HG03108 (cell line): ENCODE data around the gene MAP3K4.
"Not testable (repeated sequence)": the region's sequence is repeated elsewhere in the genome, so short reads cannot be mapped to it uniquely, and the experiment has no call there.

ENCODE experiments used
- ATAC-seq: cut with Tn5 transposase; IDR thresholded peaks from one replicate; pipeline ENCODE4 v1.9.1; 2021; ENCODE audit warnings: moderate library complexity; ENCODE audit not compliant: unreplicated experiment

Gene MAP3K4

GRCh38 chr6:160967351-160967750 is 24.2 kb upstream of the MAP3K4 start:
- ATAC-seq: no peak

- ATAC-seq: no peak
Observed at GRCh38 chr6:160967833-160968232, 23.7 kb upstream of the MAP3K4 start.

GRCh38 chr6:160971171-160971570 is 20.4 kb upstream of the MAP3K4 start:
- no peak for ATAC-seq

GRCh38 chr6:160972111-160972510 is 19.5 kb upstream of the MAP3K4 start:
- ATAC-seq: no peak

- not testable (repeated sequence) for ATAC-seq
Observed at GRCh38 chr6:160972594-160972993, 19.0 kb upstream of the MAP3K4 start.

GRCh38 chr6:160973311-160974250 is 18.0 kb upstream of the MAP3K4 start:
- ATAC-seq: no peak

GRCh38 chr6:160974304-160974771 is 17.2 kb upstream of the MAP3K4 start:
- no peak for ATAC-seq

- no peak for ATAC-seq
Observed at GRCh38 chr6:160975162-160975561, 16.4 kb upstream of the MAP3K4 start.

GRCh38 chr6:160975961-160976360 is 15.6 kb upstream of the MAP3K4 start:
- ATAC-seq: not testable (repeated sequence)

GRCh38 chr6:160978141-160978901 is 13.2 kb upstream of the MAP3K4 start:
- no peak for ATAC-seq

GRCh38 chr6:160979061-160979708 is 12.4 kb upstream of the MAP3K4 start:
- ATAC-seq: no peak

- ATAC-seq: not testable (repeated sequence)
Observed at GRCh38 chr6:160983377-160983948, 8.1 kb upstream of the MAP3K4 start.

- no peak for ATAC-seq
Observed at GRCh38 chr6:160986851-160987250, 4.7 kb upstream of the MAP3K4 start.

GRCh38 chr6:160987265-160987664 is 4.3 kb upstream of the MAP3K4 start:
- no peak for ATAC-seq

GRCh38 chr6:160990847-160991405 is 643 bp upstream of the MAP3K4 start:
- no peak for ATAC-seq

- peak; percentile 23 for ATAC-seq
Observed at GRCh38 chr6:160992061-160992979, 751 bp downstream of the MAP3K4 start.

- no peak for ATAC-seq
Observed at GRCh38 chr6:160992980-160993314, 1.4 kb downstream of the MAP3K4 start.

GRCh38 chr6:160995271-160995670 is 3.7 kb downstream of the MAP3K4 start:
- ATAC-seq: no peak

- ATAC-seq: no peak
Observed at GRCh38 chr6:160996131-160996601, 4.6 kb downstream of the MAP3K4 start.

- ATAC-seq: no peak
Observed at GRCh38 chr6:160998217-160998616, 6.6 kb downstream of the MAP3K4 start.
